IPS-20b (cell line): ENCODE measurements around the gene SMCO2.

Experiments
- H3K27ac ChIP-seq: one replicate; pipeline ENCODE4 v1.5.1; 2013; ENCODE audit warnings: low read length
- H3K27me3 ChIP-seq: 2 replicates; pipeline ENCODE4 v1.6.1; 2013; ENCODE audit warnings: mild to moderate bottlenecking, low read length, inconsistent platforms; ENCODE audit not compliant: insufficient read depth
- H3K36me3 ChIP-seq: 2 replicates; pipeline ENCODE4 v1.6.1; 2013; ENCODE audit warnings: low read depth, mild to moderate bottlenecking, inconsistent platforms, low read length, moderate library complexity; ENCODE audit not compliant: insufficient read depth
- H3K4me1 ChIP-seq: 2 replicates; pipeline ENCODE4 v1.6.1; 2013; ENCODE audit warnings: mild to moderate bottlenecking, control low read depth, inconsistent platforms, low read length, moderate library complexity; ENCODE audit not compliant: insufficient read depth
- H3K4me3 ChIP-seq: 2 replicates; pipeline ENCODE4 v1.5.1; 2013; ENCODE audit warnings: mild to moderate bottlenecking, low read length, inconsistent platforms
- H3K9ac ChIP-seq: 2 replicates; pipeline ENCODE4 v1.6.1; 2013; ENCODE audit warnings: low read depth, mild to moderate bottlenecking, inconsistent platforms, low read length, moderate library complexity
- H3K9me3 ChIP-seq: 2 replicates; pipeline ENCODE4 v1.6.1; 2013; ENCODE audit warnings: mild to moderate bottlenecking, low read depth, low read length, inconsistent platforms; ENCODE audit not compliant: insufficient read depth

The SMCO2 gene

DNA sequence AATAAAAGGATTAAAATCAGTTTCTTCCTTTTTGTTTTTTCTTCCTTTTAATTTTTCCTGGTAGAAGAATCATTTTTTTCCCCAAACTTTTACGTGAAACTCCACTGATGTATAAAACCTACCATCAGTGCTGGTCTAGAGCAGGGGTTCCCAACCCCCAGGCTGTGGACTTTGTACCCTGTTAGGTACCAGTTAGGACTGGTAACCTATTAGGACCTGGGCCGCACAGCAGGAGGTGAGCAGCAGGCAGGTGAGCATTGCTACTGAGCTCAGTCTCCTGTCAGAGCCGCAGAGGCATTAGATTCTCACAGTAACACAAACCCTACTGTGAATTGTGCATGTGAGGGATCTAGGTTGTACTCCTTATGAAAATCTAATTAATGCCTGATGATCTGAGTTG is 10.1 kb downstream of the SMCO2 start:
- Histone ChIP-seq H3K9me3 (no peaks in the 10 kb centered on the region), H3K4me1 (no peaks in the 10 kb centered on the region), H3K4me3 (no peak overlapping the region), H3K27me3 (no peaks in the 10 kb centered on the region), H3K9ac (no peak overlapping the region), H3K27ac (no peak overlapping the region), H3K36me3 (no peaks in the 10 kb centered on the region)

DNA sequence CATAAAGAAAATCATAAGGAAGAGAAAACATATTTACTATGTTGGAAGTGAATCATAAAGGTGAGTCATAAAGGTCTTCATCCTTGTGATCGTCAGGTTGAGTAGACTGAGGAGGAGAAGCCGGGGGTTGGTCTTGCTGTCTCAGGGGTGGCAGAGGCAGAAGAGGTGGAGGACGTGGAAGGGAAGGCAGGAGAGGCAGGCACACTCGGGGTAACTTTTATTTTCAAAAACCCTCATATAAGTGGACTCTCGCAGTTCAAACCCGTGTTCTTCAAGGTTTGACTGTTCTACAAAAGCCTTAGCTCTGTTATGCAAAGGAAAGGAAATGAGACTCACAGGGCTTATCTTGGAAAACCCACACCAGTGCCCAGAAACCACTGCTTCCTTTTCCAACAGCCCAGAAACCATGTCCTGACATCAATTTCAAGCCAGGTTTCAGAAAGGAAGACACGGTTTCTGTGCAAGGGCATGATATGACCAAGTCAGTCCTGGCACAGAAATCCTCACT is 14.0 kb downstream of the SMCO2 start:
- no peak overlapping the region for H3K27ac ChIP-seq
- no peaks in the 10 kb centered on the region for H3K27me3 ChIP-seq
- no peaks in the 10 kb centered on the region for H3K36me3 ChIP-seq
- H3K9me3 ChIP-seq: no peaks in the 10 kb centered on the region
- H3K4me3 ChIP-seq: no peak overlapping the region
- no peak overlapping the region for H3K9ac ChIP-seq
- H3K4me1 ChIP-seq: no peaks in the 10 kb centered on the region

DNA sequence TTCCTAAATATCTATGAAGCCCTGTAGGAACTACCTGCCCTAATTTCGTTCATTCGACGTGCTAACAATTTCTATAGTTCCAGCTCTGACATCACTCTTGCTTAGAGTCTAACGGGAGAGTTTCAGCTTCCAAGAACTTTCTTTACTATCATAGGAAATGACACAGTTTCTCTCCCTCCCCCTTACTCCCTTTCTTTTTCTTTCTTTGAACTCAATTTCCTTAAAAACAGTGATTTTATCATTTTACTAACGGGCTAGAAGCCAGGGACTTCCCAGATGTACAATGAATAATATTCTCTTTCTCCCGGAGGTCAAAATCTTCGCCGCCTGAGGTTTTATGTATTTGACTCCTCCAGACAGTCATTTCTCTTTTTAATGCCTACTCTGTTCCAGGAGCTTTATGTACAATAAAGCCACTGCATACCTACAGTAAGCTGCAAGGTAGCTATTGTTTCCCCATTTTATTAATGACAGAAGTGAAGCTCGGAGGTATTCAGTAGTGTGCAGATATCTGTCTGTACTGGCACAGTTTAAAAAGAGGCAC is 15.7 kb downstream of the SMCO2 start:
- Histone ChIP-seq H3K27me3 (no peaks in the 10 kb centered on the region), H3K27ac (no peak overlapping the region), H3K9me3 (no peaks in the 10 kb centered on the region), H3K4me1 (no peaks in the 10 kb centered on the region), H3K36me3 (no peaks in the 10 kb centered on the region), H3K4me3 (no peak overlapping the region), H3K9ac (no peak overlapping the region)

DNA sequence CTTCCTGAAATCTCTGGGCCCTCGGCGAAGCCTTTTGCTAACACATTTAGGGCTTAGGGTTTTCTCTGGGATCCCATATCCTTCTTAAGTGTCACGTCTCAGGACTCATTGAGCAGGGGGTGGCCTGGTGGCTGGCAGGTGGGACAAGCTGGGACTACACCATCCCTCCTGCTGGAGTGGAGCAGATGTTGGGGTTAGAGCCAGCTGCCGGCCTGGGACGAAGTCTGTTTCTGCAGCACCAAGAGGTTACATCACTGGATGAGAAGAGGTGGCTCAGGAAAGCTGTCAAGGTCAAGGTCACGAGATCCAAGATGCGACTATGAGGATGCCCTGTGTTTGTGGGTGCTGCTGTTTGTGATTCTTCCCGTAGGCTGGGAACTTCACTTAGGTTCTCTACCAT is 16.3 kb downstream of the SMCO2 start:
- Histone ChIP-seq H3K27me3 (no peaks in the 10 kb centered on the region), H3K4me1 (no peaks in the 10 kb centered on the region), H3K9ac (no peak overlapping the region), H3K4me3 (no peak overlapping the region), H3K9me3 (no peaks in the 10 kb centered on the region), H3K36me3 (no peaks in the 10 kb centered on the region), H3K27ac (no peak overlapping the region)

DNA sequence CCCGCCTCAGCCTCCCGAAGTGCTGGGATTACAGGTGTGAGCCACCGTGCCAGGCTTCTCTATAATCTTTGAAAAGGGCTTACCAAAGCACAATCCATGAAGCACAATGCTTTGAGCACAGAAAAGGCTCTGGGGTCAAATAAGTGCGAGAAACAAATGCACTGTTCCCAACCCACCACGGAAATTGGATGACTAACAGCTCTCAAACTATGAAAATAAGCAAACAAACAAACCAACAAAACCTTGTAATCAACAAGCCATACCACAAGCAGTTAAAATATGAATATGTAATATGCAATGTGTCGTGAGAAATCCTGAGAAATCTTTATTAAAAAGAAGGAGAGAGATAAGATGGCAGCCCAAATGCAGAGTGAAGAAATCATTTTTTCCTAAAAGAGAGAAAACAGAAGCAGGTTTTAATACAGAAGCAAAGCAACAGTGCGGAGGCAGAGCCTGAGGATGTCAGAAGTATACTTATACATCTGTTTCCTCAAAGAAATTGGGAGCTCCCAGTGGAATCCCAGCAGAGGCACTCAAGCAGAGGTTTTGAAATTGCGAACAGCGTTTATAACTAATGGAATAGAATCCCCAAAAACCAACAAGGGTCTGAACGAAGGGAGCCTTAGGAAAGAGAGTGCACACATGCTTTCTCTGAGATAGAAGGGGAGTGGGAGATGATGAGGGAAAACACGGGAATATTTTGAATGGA is 17.1 kb downstream of the SMCO2 start:
- H3K4me1 ChIP-seq: no peaks in the 10 kb centered on the region
- H3K27ac ChIP-seq: no peak overlapping the region
- no peaks in the 10 kb centered on the region for H3K27me3 ChIP-seq
- no peak overlapping the region for H3K4me3 ChIP-seq
- no peak overlapping the region for H3K9ac ChIP-seq
- H3K9me3 ChIP-seq: no peaks in the 10 kb centered on the region
- no peaks in the 10 kb centered on the region for H3K36me3 ChIP-seq

DNA sequence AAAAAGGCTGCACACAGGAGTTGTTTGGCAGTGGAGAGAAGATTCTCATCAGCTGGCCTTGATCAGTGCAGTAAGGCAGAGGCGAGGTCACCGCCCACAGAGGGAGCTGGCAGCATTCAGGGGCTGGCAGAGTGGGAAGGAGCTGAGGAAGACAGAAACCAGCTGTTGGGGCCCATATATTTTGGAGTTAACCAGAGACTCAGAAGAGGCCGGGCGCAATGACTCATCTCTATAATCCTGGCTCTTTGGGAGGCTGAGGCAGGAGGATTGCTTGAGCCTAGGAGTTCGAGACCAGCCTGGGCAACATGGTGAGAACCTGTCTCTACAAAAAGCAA is 17.7 kb downstream of the SMCO2 start:
- Histone ChIP-seq H3K4me3 (no peak overlapping the region), H3K4me1 (no peaks in the 10 kb centered on the region), H3K27ac (no peak overlapping the region), H3K9ac (no peak overlapping the region), H3K9me3 (no peaks in the 10 kb centered on the region), H3K36me3 (no peaks in the 10 kb centered on the region), H3K27me3 (no peaks in the 10 kb centered on the region)

DNA sequence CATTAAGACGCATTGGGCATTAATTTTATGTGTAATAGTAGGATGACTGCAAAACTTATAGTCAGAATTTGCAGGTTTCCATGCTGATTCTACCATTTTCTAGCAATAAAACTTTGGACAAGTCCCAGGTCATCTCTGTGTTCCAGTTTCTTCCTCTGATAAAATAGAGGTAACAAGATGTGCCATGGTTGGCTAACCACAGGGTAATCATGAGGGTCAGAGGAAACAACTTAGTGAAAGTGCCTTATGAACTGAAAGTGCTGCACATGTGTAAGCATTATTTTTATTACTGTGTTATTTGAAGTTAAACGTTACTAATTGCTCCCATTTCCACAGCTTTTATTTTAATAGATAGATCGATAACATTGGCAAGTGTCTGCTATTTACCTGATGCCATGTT is 21.1 kb downstream of the SMCO2 start:
- H3K9me3 ChIP-seq: no peaks in the 10 kb centered on the region
- H3K36me3 ChIP-seq: no peaks in the 10 kb centered on the region
- no peak overlapping the region for H3K27ac ChIP-seq
- no peak overlapping the region; the same call in 1 of the 2 replicates for H3K9ac ChIP-seq
- H3K27me3 ChIP-seq: no peaks in the 10 kb centered on the region
- no peak overlapping the region for H3K4me3 ChIP-seq
- H3K4me1 ChIP-seq: no peaks in the 10 kb centered on the region

DNA sequence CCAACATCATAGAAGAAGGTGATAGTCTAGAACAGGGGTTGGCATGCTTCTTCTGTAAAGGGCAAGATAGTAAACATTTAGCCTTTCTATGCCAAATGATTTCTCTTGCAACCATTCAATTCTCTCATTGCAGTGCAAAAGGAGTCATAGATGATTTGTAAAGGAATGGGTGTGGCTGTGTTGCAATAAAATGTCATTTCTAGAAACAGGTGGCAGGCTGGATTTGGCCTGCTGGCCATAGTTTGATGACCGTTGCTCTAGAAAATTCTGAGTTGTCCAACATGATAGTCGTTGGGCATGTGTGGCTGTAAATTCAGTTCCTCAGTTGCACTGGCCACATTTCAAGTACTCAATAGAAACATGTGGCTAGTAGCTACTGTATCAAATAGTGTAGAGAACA is 21.7 kb downstream of the SMCO2 start:
- Histone ChIP-seq H3K36me3 (no peaks in the 10 kb centered on the region), H3K9me3 (no peaks in the 10 kb centered on the region), H3K4me3 (no peak overlapping the region), H3K9ac (no peak overlapping the region), H3K4me1 (no peaks in the 10 kb centered on the region), H3K27ac (no peak overlapping the region), H3K27me3 (no peaks in the 10 kb centered on the region)

DNA sequence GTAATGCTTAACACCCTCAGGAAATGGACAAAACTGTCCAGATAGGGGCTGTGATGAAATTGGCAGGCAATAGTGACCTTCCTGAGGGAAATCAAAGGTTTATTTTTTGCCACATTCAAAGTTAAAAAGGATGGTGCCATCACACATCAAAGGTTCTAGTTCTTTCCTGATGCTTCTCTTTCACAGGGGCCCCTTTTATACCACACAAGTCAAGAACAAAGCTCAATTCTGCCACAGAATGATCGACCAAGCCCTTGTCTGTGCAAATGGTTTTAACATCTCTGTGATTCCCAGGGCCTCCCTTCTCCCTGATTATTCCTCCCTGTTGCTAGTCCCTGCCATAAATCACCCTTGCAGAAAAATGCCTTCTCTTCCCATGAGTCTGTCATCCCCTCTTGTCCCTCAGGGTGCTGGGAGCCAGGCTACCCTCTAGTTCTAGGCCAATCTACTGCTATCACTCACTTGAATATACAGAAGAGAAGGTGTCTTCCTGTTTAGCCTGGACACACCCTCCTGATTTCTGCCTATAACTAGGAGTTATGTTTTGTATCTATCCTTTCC is 22.7 kb downstream of the SMCO2 start:
- H3K4me1 ChIP-seq: no peaks in the 10 kb centered on the region
- H3K4me3 ChIP-seq: no peak overlapping the region
- no peaks in the 10 kb centered on the region for H3K27me3 ChIP-seq
- H3K27ac ChIP-seq: no peak overlapping the region
- H3K9ac ChIP-seq: no peak overlapping the region
- H3K36me3 ChIP-seq: no peaks in the 10 kb centered on the region
- H3K9me3 ChIP-seq: no peaks in the 10 kb centered on the region

DNA sequence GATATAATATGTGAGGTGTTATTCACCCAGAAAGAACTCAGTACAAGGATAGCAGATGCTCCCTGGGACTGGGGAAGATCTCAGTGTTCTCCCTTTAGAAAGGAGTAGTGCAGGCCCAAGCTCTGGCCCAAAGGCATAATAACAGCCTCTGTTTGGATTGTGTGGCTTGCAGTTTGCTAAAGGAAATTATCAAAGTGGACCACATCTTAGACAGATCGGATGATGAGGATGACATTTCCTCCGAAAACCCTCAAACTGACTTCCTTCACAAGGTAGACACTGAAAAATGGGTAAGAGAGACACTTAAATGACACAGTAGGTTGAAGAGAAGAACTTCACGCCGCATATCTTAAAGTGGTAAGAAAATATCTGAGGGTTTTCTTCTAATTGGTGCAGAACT is 26.1 kb downstream of the SMCO2 start:
- H3K36me3 ChIP-seq: no peaks in the 10 kb centered on the region
- no peak overlapping the region for H3K4me3 ChIP-seq
- H3K27ac ChIP-seq: no peak overlapping the region
- no peaks in the 10 kb centered on the region for H3K4me1 ChIP-seq
- peaks cover 13% of the 10 kb centered on the region for H3K9me3 ChIP-seq
- no peaks in the 10 kb centered on the region for H3K27me3 ChIP-seq
- no peak overlapping the region for H3K9ac ChIP-seq

DNA sequence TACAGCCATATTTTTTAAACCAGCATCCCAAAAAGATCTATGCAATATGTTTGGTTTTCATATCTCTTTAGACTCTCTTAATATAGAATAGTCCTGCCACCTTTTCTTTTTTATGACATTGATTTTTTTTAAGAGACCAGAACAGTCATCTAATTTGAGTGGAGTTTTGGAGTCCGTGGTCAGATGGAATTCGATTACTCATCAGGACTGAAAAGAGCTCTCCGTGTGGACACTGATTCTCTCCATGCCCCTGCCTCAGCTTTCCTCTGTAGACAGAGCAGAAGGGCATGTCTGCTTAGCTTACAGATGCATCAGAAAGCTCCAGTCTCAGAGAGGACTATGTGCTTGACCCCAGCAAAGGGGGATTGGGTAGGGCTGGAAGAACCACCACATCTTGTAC is 27.8 kb downstream of the SMCO2 start:
- Histone ChIP-seq H3K27me3 (no peaks in the 10 kb centered on the region), H3K9ac (no peak overlapping the region), H3K27ac (no peak overlapping the region), H3K9me3 (peaks cover 23% of the 10 kb centered on the region), H3K4me3 (no peak overlapping the region), H3K4me1 (no peaks in the 10 kb centered on the region), H3K36me3 (no peaks in the 10 kb centered on the region)

DNA sequence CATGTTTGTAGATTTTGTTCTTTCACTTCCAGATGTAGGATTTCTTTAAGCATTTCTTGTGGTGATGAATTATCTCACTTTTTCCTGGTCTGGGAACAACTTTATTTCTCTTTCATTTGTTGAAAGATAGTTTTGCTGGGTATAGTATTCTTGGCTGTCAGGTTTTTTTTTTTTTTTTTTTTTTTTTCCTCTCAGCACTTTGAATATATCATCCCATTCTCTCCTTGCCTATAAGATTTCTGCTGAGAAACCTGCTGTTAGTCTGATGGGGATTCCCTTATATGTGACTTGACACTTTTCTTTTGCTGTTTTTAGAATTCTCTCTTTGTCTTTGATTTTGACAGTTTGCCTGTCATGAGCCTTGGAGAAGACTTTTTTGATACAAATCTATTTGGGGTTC is 30.5 kb downstream of the SMCO2 start:
- no peak overlapping the region for H3K4me3 ChIP-seq
- no peaks in the 10 kb centered on the region for H3K4me1 ChIP-seq
- no peaks in the 10 kb centered on the region for H3K36me3 ChIP-seq
- H3K9ac ChIP-seq: no peak overlapping the region
- H3K27me3 ChIP-seq: no peaks in the 10 kb centered on the region
- H3K27ac ChIP-seq: no peak overlapping the region
- peaks cover 23% of the 10 kb centered on the region for H3K9me3 ChIP-seq
